Adipocyte (in vitro differentiated cells): ENCODE data around the gene ESRP2.
A peak's percentile ranks its signal among the peaks of the same experiment; 100 is the strongest.

Source experiments
- DNase-seq: peaks from one replicate; pipeline ENCODE4 v3.0.0-alpha.2; 2015; ENCODE audit warnings: low read depth
- H3K27me3 ChIP-seq: replicated peaks from 2 replicates; pipeline ENCODE4 v1.7.0; 2013; ENCODE audit warnings: mild to moderate bottlenecking, low read length, moderate library complexity; ENCODE audit not compliant: control insufficient read depth, insufficient read depth
- H3K36me3 ChIP-seq: 2 replicates; pipeline ENCODE4 v1.7.0; 2013; ENCODE audit warnings: low read length, mild to moderate bottlenecking, moderate library complexity; ENCODE audit not compliant: control insufficient read depth, insufficient read depth, severe bottlenecking
- H3K4me1 ChIP-seq: 2 replicates; pipeline ENCODE4 v1.7.0; 2013; ENCODE audit warnings: mild to moderate bottlenecking, low read length, moderate library complexity; ENCODE audit not compliant: control insufficient read depth, insufficient read depth
- H3K4me3 ChIP-seq: 2 replicates; pipeline ENCODE4 v1.7.0; 2013; ENCODE audit warnings: mild to moderate bottlenecking, low read length, moderate library complexity
- H3K9ac ChIP-seq: 2 replicates; pipeline ENCODE4 v1.7.0; 2013; ENCODE audit warnings: mild to moderate bottlenecking, low read length, moderate library complexity
- H3K9me3 ChIP-seq: 2 replicates; pipeline ENCODE4 v1.7.0; 2013; ENCODE audit warnings: mild to moderate bottlenecking, low read length, moderate library complexity; ENCODE audit not compliant: control insufficient read depth

ESRP2 gene

GRCh38 chr16:68235887-68236136, at the start of gene ESRP2:
Gene ESRP2, minus strand, starts transcription at chr16:68236127. Its CDS starts 82 bp downstream, at chr16:68236045.
- DNase-seq: no peak
- Histone ChIP-seq H3K4me1 (peaks cover 25% of the 10 kb centered on the region), H3K36me3 (no peaks in the 10 kb centered on the region), H3K9ac (peak within 1 kb of the TSS; percentile 75), H3K4me3 (peak within 1 kb of the TSS; percentile 86), H3K27me3 (peaks cover 4% of the 10 kb centered on the region), H3K9me3 (no peaks in the 10 kb centered on the region)

GRCh38 chr16:68285683-68286082, 49.8 kb upstream of the ESRP2 start:
- Histone ChIP-seq H3K36me3 (peaks cover 66% of the 10 kb centered on the region), H3K9me3 (no peaks in the 10 kb centered on the region), H3K4me1 (peaks cover 94% of the 10 kb centered on the region), H3K9ac (no peak overlapping the region), H3K4me3 (no peak overlapping the region), H3K27me3 (no peaks in the 10 kb centered on the region)
- DNase-seq: no peak

GRCh38 chr16:68284847-68285246, 48.9 kb upstream of the ESRP2 start:
- no peak overlapping the region for H3K4me3 ChIP-seq
- peaks cover 94% of the 10 kb centered on the region for H3K4me1 ChIP-seq
- DNase-seq: no peak
- peaks cover 63% of the 10 kb centered on the region for H3K36me3 ChIP-seq
- no peaks in the 10 kb centered on the region for H3K9me3 ChIP-seq
- H3K27me3 ChIP-seq: no peaks in the 10 kb centered on the region
- peak overlapping the region; percentile 83 for H3K9ac ChIP-seq

GRCh38 chr16:68283801-68284598, 48.1 kb upstream of the ESRP2 start:
- Histone ChIP-seq H3K27me3 (no peaks in the 10 kb centered on the region), H3K4me1 (peaks cover 93% of the 10 kb centered on the region), H3K36me3 (peaks cover 63% of the 10 kb centered on the region), H3K4me3 (peak overlapping the region; percentile 35), H3K9ac (peak overlapping the region; percentile 86), H3K9me3 (no peaks in the 10 kb centered on the region)
- peak; percentile 75 for DNase-seq

DNA sequence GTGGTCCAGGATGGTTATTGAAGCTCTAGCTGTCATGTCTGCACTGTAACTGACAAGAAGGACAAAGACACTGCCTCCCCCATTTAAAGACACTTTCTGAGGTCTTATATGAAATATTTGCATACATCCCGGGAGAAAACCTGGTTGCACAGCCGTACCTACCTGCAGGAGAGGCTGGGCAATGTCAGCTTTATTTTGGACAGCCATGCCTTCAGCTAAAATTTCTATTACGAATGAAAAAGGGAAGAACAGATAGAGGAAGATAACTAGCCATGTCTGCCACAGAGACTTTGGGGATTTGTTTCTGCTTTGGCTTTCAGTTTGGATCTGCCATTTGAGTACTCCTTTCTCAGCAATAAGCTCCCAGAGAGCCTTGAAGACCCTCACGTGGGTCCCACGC, 47.4 kb upstream of the ESRP2 start:
- H3K9me3 ChIP-seq: no peaks in the 10 kb centered on the region
- H3K36me3 ChIP-seq: peaks cover 64% of the 10 kb centered on the region
- no peaks in the 10 kb centered on the region for H3K27me3 ChIP-seq
- H3K4me3 ChIP-seq: no peak overlapping the region
- H3K4me1 ChIP-seq: peaks cover 88% of the 10 kb centered on the region
- H3K9ac ChIP-seq: peak overlapping the region; percentile 86
- no peak for DNase-seq

- H3K4me1 ChIP-seq: peaks cover 75% of the 10 kb centered on the region
- no peaks in the 10 kb centered on the region for H3K9me3 ChIP-seq
- no peak overlapping the region for H3K4me3 ChIP-seq
- DNase-seq: no peak
- H3K36me3 ChIP-seq: peaks cover 61% of the 10 kb centered on the region
- H3K27me3 ChIP-seq: no peaks in the 10 kb centered on the region
- H3K9ac ChIP-seq: peak overlapping the region; percentile 86
These were observed 46.1 kb upstream of the ESRP2 start for GRCh38 chr16:68282064-68282452.

GRCh38 chr16:68281368-68282063, 45.6 kb upstream of the ESRP2 start:
- Histone ChIP-seq H3K9me3 (no peaks in the 10 kb centered on the region), H3K27me3 (no peaks in the 10 kb centered on the region), H3K9ac (peak overlapping the region; percentile 86), H3K4me3 (no peak overlapping the region), H3K4me1 (peaks cover 76% of the 10 kb centered on the region), H3K36me3 (peaks cover 56% of the 10 kb centered on the region)
- no peak for DNase-seq

DNA sequence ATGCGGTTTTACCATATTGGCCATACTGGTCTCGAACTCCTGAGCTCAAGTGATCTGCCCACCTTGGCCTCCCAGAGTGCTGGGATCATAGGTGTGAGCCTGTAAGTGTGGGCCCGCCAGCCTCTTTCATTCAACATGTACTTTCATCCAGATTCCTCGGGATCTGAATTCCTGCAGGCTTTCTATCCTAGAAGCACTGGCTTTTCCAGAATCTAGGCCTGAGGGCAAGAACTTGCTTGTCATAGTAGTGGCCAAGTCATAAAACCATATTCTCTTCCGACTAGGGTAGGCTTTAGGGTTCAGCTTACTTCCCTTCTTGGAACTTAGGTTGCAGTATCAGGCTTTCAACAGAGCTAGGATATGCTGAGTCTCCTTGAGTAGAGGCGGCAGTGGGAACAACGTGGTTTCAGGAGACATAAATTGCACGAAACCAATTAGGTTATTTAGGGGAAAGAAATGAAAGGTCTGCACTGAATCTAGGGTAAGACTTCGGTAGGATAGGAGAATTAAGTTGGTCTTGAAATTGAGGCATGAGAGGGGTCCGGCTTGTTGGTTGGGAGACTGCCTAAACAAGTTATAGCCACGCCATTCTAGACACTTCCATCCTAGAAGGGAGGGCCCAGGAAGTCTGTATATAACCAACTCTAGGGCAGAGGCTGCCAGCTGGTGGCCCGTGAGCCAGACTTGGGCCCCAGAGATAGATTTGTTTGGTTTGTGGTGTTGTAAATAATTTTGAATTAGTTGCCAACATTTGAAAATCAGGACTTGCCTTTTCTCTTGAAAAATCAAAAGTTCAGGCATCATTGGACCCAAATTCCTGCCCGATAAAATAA, 44.0 kb upstream of the ESRP2 start:
- Histone ChIP-seq H3K9me3 (no peaks in the 10 kb centered on the region), H3K36me3 (peaks cover 52% of the 10 kb centered on the region)
- DNase-seq: no peak

DNA sequence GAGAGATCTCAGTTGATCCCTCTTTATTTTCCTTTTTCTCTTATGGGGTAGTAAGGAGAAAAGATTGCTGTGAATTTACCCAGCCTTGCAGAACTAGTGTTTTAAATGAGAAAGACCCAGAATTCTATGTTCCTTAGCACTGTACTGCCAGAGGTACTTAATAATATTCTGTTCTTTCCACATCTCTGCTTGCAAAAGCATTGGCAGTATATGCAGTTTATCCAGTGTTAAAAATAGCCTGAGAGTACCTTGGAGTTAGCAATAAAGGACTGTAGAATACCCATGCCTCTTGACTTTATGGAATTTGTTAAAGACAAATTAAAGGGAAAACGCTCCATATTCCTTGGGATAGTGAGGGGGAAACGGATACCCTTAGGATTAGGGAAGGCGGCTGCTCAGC, 40.3 kb upstream of the ESRP2 start:
- no peak for DNase-seq
- Histone ChIP-seq H3K27me3 (no peaks in the 10 kb centered on the region), H3K36me3 (peaks cover 64% of the 10 kb centered on the region), H3K9ac (peak overlapping the region; percentile 87), H3K9me3 (no peaks in the 10 kb centered on the region), H3K4me3 (peak overlapping the region; percentile 50), H3K4me1 (peaks cover 73% of the 10 kb centered on the region)

More for the DNA sequence above, 44.0 kb upstream of the ESRP2 start:
- Histone ChIP-seq H3K27me3 (no peaks in the 10 kb centered on the region), H3K4me3 (no peak overlapping the region), H3K9ac (peak overlapping the region; percentile 86), H3K4me1 (peaks cover 75% of the 10 kb centered on the region)

DNA sequence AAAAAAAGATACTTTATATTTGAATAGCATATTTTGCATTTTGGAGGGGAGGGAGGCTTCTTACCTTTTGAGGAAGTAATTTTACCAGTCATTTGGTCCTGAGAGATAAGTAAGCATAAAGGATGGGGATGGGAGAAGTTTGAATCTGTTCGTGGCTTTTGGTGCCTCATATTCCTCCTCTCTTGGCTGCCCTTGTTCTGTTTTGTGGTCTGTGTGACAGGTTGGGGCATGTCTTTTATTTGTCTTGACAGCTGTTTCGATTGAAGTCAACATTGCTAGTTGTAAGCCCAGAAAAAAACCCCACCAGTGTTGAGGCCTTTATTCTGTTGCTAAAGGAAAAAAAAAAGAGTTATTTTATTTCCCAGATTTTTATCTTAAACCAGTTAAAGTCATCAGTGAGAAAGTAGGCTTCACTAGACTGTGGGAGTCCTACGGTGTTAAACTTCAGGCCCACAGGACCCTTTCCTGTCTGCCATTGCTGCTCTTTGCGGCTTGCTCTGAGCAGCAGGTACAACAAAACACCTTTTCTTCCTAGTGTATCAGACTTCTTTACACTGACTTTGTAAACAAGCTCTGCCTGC, 39.8 kb upstream of the ESRP2 start:
- Histone ChIP-seq H3K9ac (peak overlapping the region; percentile 87), H3K36me3 (peaks cover 67% of the 10 kb centered on the region), H3K4me1 (peaks cover 73% of the 10 kb centered on the region), H3K4me3 (peak overlapping the region; percentile 50), H3K27me3 (no peaks in the 10 kb centered on the region), H3K9me3 (no peaks in the 10 kb centered on the region)
- DNase-seq: no peak

DNA sequence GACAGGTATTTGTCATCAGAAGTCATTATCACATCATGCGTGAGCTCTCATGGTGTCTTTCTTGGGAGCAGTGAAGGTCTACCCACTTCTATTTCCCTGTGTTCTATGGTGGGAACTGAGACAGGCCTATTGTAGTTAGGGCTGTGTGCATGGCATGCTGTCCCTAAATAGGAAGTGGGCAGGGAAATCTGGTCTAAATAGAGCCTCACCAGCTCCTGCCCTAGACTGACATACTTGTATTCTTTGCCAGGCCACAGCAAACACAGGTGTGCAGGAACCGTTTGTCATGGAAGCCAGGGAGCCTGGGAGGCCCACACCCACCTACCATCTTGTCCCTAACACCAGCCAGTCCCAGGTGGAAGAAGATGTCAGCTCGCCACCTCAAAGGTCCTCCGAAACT, 38.5 kb upstream of the ESRP2 start:
- Histone ChIP-seq H3K9me3 (no peaks in the 10 kb centered on the region), H3K9ac (no peak overlapping the region), H3K4me3 (no peak overlapping the region), H3K27me3 (no peaks in the 10 kb centered on the region), H3K36me3 (peaks cover 66% of the 10 kb centered on the region), H3K4me1 (peaks cover 68% of the 10 kb centered on the region)
- no peak for DNase-seq
